ENCODE data around the gene ADAM8.

ADAM8 gene

GRCh38 chr10:133249975-133250754, 26.5 kb downstream of the ADAM8 start:
- no peak for DNase-seq (ENCODE audit: extremely low spot score)
- no peak for TF ChIP-seq NFRKB (IDR thresholded peaks at IDR 0.05)
- TF ChIP-seq FOXK2 (IDR thresholded peaks at IDR 0.05), result no peak
- TF ChIP-seq HDGF (IDR thresholded peaks at IDR 0.05; ENCODE audit: borderline replicate concordance), result no peak
- no peak for TF ChIP-seq ELF4 (IDR thresholded peaks at IDR 0.05)
- no peak for TF ChIP-seq ZNF384 (IDR thresholded peaks at IDR 0.05)
- no peak; the same call in 1 of the 2 replicates for TF ChIP-seq CTBP1 (IDR thresholded peaks at IDR 0.05; ENCODE audit: borderline replicate concordance)
- no peak for TF ChIP-seq LEF1 (IDR thresholded peaks at IDR 0.05; ENCODE audit: borderline replicate concordance)
- no peak for TF ChIP-seq FOXM1 (IDR thresholded peaks at IDR 0.05; ENCODE audit: borderline replicate concordance)
- TF ChIP-seq BHLHE40 (IDR thresholded peaks at IDR 0.05; ENCODE audit: borderline replicate concordance), result no peak
- no peak for TF ChIP-seq SP1 (IDR thresholded peaks at IDR 0.05)
- no peak for TF ChIP-seq ARNT (IDR thresholded peaks at IDR 0.05)
- no peak for TF ChIP-seq FOXA1 (IDR thresholded peaks at IDR 0.05)
- CTCF ChIA-PET, result no interaction called here
- POLR2A ChIA-PET, result no interaction called here

- ChIA-PET CTCF (no interaction called here), POLR2A (no interaction called here)
- TF ChIP-seq FOXM1 (IDR thresholded peaks at IDR 0.05; ENCODE audit: borderline replicate concordance), result no peak
- no peak for TF ChIP-seq NFRKB (IDR thresholded peaks at IDR 0.05)
- no peak for TF ChIP-seq FOXK2 (IDR thresholded peaks at IDR 0.05)
- TF ChIP-seq ELF4 (IDR thresholded peaks at IDR 0.05), result no peak
- no peak for TF ChIP-seq ARNT (IDR thresholded peaks at IDR 0.05)
- TF ChIP-seq CTBP1 (IDR thresholded peaks at IDR 0.05; ENCODE audit: borderline replicate concordance), result no peak
- no peak for TF ChIP-seq FOXA1 (IDR thresholded peaks at IDR 0.05)
- no peak for TF ChIP-seq TARDBP (IDR thresholded peaks at IDR 0.05)
- no peak for TF ChIP-seq L3MBTL2 (conservative IDR thresholded peaks at IDR 0.05)
- TF ChIP-seq LEF1 (IDR thresholded peaks at IDR 0.05; ENCODE audit: borderline replicate concordance), result no peak
- no peak for TF ChIP-seq SP1 (IDR thresholded peaks at IDR 0.05)
- no peak for TF ChIP-seq SUZ12 (IDR thresholded peaks at IDR 0.05)
- TF ChIP-seq HDGF (IDR thresholded peaks at IDR 0.05; ENCODE audit: borderline replicate concordance), result no peak
- no peak for TF ChIP-seq PKNOX1 (IDR thresholded peaks at IDR 0.05)
- no peak for TF ChIP-seq ZNF384 (IDR thresholded peaks at IDR 0.05)
- TF ChIP-seq BHLHE40 (IDR thresholded peaks at IDR 0.05; ENCODE audit: borderline replicate concordance), result no peak
- no peak for DNase-seq (ENCODE audit: extremely low spot score)
Measured at GRCh38 chr10:133249094-133249780, 27.4 kb downstream of the ADAM8 start.

DNA sequence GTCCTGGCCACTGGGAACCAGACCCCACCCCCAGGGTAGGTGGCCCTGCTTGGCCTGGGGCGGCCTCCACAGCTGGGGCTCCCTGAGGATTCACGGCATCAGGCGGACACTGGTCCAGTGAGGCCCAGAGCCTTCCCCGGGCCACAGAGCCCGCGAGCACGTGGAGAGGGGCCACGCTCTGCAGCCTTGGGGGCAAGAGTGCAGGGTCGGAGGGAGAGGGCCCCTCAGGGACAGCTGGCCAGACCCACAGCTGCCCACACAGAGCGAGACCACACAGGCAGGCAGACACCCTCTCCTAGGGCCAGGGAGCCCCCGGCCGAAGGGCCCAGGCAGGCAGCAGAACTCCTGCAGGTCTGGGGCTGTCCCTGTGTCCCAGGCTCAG, 28.3 kb downstream of the ADAM8 start:
- ChIA-PET POLR2A (no interaction called here), CTCF (no interaction called here)
- TF ChIP-seq BHLHE40 (IDR thresholded peaks at IDR 0.05; ENCODE audit: borderline replicate concordance) (no peak), NFRKB (IDR thresholded peaks at IDR 0.05) (no peak)
- DNase-seq (ENCODE audit: extremely low spot score), result no peak

DNA sequence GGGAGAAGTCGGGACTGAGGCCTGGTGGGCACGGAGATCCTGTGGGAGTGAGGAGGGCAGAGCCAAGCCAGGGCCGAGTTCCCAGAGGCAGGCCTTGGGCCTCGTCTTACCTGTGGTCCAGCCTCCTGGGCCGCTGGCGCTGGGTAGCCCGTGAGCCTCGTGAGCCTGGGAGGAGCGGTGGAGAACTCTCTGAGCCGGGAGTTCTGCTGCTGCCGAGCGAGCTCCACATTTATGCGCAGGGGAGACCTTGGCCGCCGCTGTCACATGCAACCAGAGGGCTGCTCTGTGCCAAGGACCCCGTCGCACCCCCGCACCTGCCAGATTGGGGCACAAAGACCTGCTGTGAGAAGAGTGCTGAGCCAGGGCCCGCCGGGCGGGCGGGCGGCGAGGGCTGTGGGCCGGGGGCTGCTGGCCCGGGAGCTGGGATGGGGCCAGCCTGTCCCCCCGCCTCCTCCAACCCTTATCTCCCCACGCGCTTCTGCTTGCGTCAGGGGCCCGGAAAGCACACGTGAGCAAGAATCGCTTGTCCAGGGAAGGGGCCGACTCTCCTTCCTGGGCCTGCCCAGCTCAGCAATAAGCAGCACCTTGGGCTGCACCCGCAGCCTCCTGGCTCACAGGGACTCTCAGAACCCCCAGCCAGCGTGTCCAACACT, 28.9 kb downstream of the ADAM8 start:
- ChIA-PET CTCF (no interaction called here), POLR2A (interaction anchor here (1.5 kb wide), 1 partner anchor 15 kb away, joined by 3 read pairs; no protein-coding TSS in a partner anchor)
- no peak for DNase-seq (ENCODE audit: extremely low spot score)
- TF ChIP-seq FOXM1 (IDR thresholded peaks at IDR 0.05; ENCODE audit: borderline replicate concordance), result no peak
- TF ChIP-seq ELF4 (IDR thresholded peaks at IDR 0.05), result no peak
- no peak for TF ChIP-seq TARDBP (IDR thresholded peaks at IDR 0.05)
- no peak for TF ChIP-seq L3MBTL2 (conservative IDR thresholded peaks at IDR 0.05)
- no peak for TF ChIP-seq SUZ12 (IDR thresholded peaks at IDR 0.05)
- no peak for TF ChIP-seq NFRKB (IDR thresholded peaks at IDR 0.05)
- no peak for TF ChIP-seq FOXK2 (IDR thresholded peaks at IDR 0.05)
- no peak for TF ChIP-seq BHLHE40 (IDR thresholded peaks at IDR 0.05; ENCODE audit: borderline replicate concordance)
- TF ChIP-seq ZNF384 (IDR thresholded peaks at IDR 0.05), result no peak
- no peak for TF ChIP-seq CTBP1 (IDR thresholded peaks at IDR 0.05; ENCODE audit: borderline replicate concordance)
- no peak for TF ChIP-seq PKNOX1 (IDR thresholded peaks at IDR 0.05)
- no peak for TF ChIP-seq SP1 (IDR thresholded peaks at IDR 0.05)
- TF ChIP-seq LEF1 (IDR thresholded peaks at IDR 0.05; ENCODE audit: borderline replicate concordance), result no peak
- TF ChIP-seq FOXA1 (IDR thresholded peaks at IDR 0.05), result no peak

- POLR2A ChIA-PET, result interaction anchor here (1.0 kb wide), 1 partner anchor 15 kb away, joined by 3 read pairs; no protein-coding TSS in a partner anchor
- no peak for DNase-seq (ENCODE audit: extremely low spot score)
- CTCF ChIA-PET, result interaction anchor here (0.9 kb wide), 1 partner anchor 12 kb away, joined by 3 read pairs; no protein-coding TSS in a partner anchor
- TF ChIP-seq FOXK2 (IDR thresholded peaks at IDR 0.05) (no peak), ARNT (IDR thresholded peaks at IDR 0.05) (no peak), HDGF (IDR thresholded peaks at IDR 0.05; ENCODE audit: borderline replicate concordance) (no peak), SUZ12 (IDR thresholded peaks at IDR 0.05) (no peak), TARDBP (IDR thresholded peaks at IDR 0.05) (no peak), NFRKB (IDR thresholded peaks at IDR 0.05) (no peak)
Measured at GRCh38 chr10:133246236-133246626, 30.4 kb downstream of the ADAM8 start.
